Skin epidermis (tissue), 12 donors: ENCODE measurements around the gene PGAP1.

ENCODE experiments used
- H3K27ac ChIP-seq, 21 experiments: fragments of 200-600 bp; sonication (generic) in 11 of 21; one replicate each; pipeline ENCODE4 v1.5.0; 2020; ENCODE audit warnings: mild to moderate bottlenecking in 3 of 21, inconsistent platforms in 2 of 21, moderate library complexity in 2 of 21
- H3K4me3 ChIP-seq, 7 experiments: fragments of 200-600 bp; sonication (generic) in 2 of 7; one replicate each; pipeline ENCODE4 v1.5.0; 2020; ENCODE audit warnings: inconsistent platforms in 2 of 7, mild to moderate bottlenecking in 2 of 7, moderate library complexity in 1 of 7

Gene PGAP1

GRCh38 chr2:196823750-196824522 is 102.6 kb downstream of the PGAP1 start:
- Histone ChIP-seq H3K4me3 (no peak overlapping the region), H3K27ac (no peak overlapping the region)

- no peak overlapping the region for H3K4me3 ChIP-seq
- H3K27ac ChIP-seq = no peak overlapping the region
Observed at GRCh38 chr2:196821195-196821594, 105.3 kb downstream of the PGAP1 start.

DNA sequence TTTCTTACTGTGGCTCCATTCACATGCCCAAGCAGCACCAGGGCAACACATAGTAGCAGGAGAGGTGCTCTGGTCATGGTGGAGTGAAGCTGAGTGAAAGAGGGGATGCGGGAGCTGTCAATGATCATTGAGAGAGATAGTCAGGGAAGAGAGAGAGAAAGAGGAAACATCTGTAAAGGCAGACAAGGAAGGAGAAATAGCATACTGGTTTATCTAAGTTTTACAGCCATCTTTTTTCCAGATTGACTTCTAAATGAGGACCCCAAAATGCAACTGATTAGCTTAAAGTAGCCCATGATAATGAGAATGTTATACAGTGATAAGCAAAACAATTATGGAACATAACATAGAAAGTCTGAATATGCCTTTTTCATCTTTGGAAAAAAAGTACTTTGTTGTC is 117.2 kb downstream of the PGAP1 start, which contains the start of gene C2orf66:
Gene C2orf66, minus strand, starts transcription at position 96 of the 400 bp plus-strand sequence. Its CDS starts 19 bp downstream, at position 77.
- no peak within 1 kb of the TSS for H3K4me3 ChIP-seq
- H3K27ac ChIP-seq = no peak within 1 kb of the TSS

DNA sequence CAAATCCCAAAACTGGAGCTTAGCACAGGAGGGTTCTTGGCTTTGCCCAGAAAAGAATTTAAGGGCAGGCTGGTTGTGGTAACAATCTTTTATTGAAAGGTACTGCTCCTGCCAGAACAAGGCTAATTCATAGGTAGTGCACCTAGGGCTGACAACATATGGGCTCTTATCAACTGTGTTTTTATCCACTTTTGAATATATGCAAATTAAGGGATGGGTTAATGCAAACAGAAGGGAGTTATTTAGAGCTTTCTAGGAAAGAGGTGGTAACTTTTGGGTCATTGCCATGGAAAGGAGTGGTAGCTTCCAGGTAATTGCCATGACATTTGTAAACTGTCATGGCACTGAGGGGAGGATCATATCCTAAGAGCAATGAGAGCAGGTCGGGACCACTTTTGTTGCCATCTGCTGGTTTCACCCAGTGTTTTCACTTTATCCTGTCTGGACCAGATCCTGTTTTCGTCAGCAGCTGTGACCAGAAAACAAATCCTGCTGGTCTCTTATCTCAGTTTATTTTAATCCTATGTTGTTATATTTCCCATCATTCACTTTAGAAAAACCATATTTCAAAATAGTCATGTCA is 118.3 kb downstream of the PGAP1 start:
- H3K27ac ChIP-seq = no peak overlapping the region

GRCh38 chr2:196804381-196804780 is 122.1 kb downstream of the PGAP1 start:
- Histone ChIP-seq H3K27ac (no peak overlapping the region), H3K4me3 (no peak overlapping the region)

More for the DNA sequence above, 118.3 kb downstream of the PGAP1 start:
- no peak overlapping the region for H3K4me3 ChIP-seq

DNA sequence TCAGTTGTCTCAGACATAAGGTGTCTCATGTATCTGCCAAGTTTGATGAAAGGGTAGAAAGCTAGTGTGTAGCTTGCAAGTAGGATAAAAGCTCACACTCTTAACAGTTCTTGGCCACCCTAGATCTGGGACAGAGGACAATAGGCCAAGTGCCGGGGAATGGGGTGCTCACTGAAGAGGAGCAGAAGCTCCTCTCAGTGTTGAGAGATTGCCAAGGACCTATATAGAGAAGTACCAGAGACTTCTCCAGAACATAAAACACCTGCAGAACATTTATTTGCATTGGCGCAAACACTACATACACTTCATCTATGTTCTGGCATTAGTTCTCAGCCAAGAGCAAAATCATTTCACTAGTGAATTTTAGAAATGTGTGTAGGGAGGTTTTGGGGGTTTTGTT is 124.1 kb downstream of the PGAP1 start:
- Histone ChIP-seq H3K4me3 (no peak overlapping the region), H3K27ac (peak overlapping the region in 1 of 21 experiments; percentile 6)

DNA sequence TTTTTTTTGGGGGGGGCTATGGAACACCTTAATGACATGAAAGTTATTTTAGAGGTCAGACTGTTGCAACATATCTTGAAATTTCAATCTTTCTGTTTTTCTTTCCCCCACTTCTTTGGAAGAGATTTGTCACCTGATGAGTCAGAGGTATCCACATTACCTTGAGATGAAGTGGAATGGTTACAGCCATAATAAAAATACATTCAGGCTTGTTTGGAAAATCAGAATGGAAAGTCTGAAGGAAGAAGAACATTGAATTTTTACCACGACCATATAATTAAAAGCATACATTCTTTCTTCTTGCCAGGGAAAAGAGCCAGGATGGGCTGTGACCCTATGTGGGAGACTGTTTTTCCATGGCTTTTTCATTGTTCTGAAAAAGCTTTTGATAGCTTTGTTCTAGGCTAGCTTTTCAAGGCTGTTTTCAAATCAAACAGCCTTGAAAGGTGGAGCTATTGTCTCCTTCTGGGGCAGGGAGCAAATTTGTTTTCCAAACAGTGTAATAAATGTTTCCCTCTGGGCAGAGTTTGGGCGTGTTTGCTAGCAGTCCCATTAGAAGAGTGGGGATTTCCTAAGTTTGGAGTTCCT is 124.7 kb downstream of the PGAP1 start:
- Histone ChIP-seq H3K4me3 (no peak overlapping the region), H3K27ac (peak overlapping the region in 2 of 21 experiments; percentile 6 to 9)

- Histone ChIP-seq H3K4me3 (peak overlapping the region; percentile 61 to 73 (median 69)), H3K27ac (peak overlapping the region; percentile 32 to 89 (median 78))
Observed at GRCh38 chr2:196798980-196799379, 127.5 kb downstream of the PGAP1 start.

DNA sequence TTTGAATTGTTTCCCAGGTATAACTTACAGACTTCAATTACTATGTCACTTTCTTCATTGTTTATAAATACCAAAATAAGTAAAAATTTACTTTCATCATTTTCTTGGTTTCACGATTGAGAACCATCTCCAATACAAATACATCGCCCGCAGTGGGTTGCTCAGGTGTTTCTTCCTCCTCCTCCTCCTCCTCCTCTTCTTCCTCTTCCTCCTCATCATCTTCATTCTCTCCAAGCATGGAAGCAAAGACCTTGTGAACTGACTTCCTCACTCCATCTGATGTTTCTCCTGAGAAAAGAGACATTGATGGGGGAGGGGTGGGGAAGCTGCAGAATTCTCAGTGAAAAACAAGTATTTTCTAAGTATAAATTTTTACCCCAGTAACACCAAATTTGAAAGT is 133.6 kb downstream of the PGAP1 start:
- Histone ChIP-seq H3K27ac (no peak overlapping the region), H3K4me3 (no peak overlapping the region)

DNA sequence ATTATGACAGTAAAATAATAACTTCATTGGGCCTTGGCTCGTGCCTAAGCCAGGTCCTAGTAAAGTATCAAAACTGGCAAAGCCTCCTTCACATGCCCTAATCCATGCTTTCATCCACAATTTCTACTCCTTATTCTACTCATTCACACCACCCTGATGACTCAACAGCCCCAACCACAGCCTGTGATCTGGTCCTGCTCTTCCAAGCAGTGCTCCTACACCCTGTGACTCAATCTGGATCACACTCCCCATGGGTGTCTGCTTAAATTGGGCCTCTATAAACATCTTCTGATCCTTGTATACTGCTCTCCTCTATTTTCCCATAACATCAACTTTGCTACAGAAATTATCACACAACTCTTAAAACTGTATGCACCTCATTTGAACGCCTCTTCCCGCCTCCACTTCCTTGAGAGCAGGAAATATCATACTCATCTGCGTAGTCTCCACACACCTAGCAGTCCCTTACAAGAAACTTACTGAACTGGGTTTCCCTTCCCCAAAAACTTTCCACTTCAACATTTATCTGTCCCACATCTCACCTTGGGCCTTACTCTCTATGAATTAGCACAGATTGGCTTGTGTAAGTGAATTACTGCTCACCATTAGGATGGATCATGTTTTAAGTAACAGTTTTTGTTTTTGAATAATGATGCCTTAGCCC is 142.9 kb downstream of the PGAP1 start:
- H3K4me3 ChIP-seq = no peak overlapping the region
- no peak overlapping the region for H3K27ac ChIP-seq
